Measurements from ENCODE around the gene UBTF.

UBTF gene

DNA sequence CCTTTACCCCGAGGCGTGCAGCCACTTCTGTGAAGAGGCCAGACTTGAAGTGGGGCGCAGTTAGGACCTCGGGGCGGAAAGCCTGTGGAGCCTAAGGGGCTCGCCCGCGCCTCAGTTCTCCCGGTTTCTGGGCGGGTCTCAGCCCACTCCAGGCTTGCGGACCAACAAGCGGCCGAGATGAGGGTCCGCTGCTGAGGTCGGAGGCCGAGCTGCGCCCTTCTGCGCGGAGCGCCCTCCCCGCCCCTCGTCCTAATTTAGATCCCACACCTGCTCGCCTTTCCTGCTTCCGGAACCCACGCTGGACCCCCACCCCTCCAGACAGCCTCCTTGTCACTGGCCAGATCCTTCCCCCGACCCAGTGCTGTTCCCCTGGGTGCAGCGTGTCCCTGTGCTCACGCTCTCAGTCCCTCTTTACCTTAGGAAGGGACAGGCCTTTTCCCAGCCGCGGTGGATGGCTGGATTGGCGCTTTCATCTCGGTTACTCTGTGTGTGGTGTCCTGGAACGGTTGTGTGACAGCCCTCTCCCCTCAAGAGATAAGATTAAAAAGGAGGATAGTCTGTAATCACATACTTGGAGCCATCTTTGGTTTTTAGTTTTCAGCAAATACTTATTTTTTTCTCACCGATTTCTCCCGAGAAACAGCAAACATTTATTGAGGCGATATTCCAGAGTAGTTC lies 18.9 kb downstream of the UBTF start (continued):
- TF ChIP-seq, protein P1, sequence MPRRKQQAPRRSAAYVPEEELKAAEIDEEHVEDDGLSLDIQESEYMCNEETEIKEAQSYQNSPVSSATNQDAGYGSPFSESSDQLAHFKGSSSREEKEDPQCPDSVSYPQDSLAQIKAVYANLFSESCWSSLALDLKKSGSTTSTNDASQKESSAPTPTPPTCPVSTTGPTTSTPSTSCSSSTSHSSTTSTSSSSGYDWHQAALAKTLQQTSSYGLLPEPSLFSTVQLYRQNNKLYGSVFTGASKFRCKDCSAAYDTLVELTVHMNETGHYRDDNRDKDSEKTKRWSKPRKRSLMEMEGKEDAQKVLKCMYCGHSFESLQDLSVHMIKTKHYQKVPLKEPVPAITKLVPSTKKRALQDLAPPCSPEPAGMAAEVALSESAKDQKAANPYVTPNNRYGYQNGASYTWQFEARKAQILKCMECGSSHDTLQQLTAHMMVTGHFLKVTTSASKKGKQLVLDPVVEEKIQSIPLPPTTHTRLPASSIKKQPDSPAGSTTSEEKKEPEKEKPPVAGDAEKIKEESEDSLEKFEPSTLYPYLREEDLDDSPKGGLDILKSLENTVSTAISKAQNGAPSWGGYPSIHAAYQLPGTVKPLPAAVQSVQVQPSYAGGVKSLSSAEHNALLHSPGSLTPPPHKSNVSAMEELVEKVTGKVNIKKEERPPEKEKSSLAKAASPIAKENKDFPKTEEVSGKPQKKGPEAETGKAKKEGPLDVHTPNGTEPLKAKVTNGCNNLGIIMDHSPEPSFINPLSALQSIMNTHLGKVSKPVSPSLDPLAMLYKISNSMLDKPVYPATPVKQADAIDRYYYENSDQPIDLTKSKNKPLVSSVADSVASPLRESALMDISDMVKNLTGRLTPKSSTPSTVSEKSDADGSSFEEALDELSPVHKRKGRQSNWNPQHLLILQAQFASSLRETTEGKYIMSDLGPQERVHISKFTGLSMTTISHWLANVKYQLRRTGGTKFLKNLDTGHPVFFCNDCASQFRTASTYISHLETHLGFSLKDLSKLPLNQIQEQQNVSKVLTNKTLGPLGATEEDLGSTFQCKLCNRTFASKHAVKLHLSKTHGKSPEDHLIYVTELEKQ (tag by site-specific recombination; IDR thresholded peaks at IDR 0.05; ENCODE audit: borderline replicate concordance) = no peak
- TF ChIP-seq KLF10 (tag by site-specific recombination; IDR thresholded peaks at IDR 0.05) (no peak), HOXC10 (CRISPR knock-in tag; IDR thresholded peaks at IDR 0.05) (no peak), GLI4 (tag by site-specific recombination; IDR thresholded peaks at IDR 0.05) (0 out of 2 replicates have a peak, but pooled peaks have one; percentile 18), ZFP69B (tag by site-specific recombination; IDR thresholded peaks at IDR 0.05) (peak; percentile 53; the same call in 1 of the 2 replicates), ZNF670 (tag by site-specific recombination; IDR thresholded peaks at IDR 0.05; ENCODE audit: low read depth) (no peak), ZNF121 (tag by site-specific recombination; IDR thresholded peaks at IDR 0.05) (no peak), BCL11B (tag by site-specific recombination; IDR thresholded peaks at IDR 0.05; ENCODE audit: low read depth) (0 out of 2 replicates have a peak, but pooled peaks have one; percentile 35), ZNF426 (tag by site-specific recombination; IDR thresholded peaks at IDR 0.05) (no peak), KLF7 (tag by site-specific recombination; IDR thresholded peaks at IDR 0.05; ENCODE audit: borderline replicate concordance) (peak; percentile 44), ZBTB8A (tag by site-specific recombination; IDR thresholded peaks at IDR 0.05) (peak; percentile 91), SP7 (tag by site-specific recombination; IDR thresholded peaks at IDR 0.05) (peak; percentile 46; the same call in 1 of the 2 replicates), ZNF791 (tag by site-specific recombination; IDR thresholded peaks at IDR 0.05) (no peak), ZNF629 (tag by site-specific recombination; IDR thresholded peaks at IDR 0.05) (0 out of 2 replicates have a peak, but pooled peaks have one; percentile 14), ZNF549 (tag by site-specific recombination; IDR thresholded peaks at IDR 0.05) (no peak), TCF7L2 (IDR thresholded peaks at IDR 0.05; ENCODE audit: borderline replicate concordance, low read depth, low read length) (no peak), ZNF211 (tag by site-specific recombination; IDR thresholded peaks at IDR 0.05; ENCODE audit: low read depth) (no peak), ZBTB17 (tag by site-specific recombination; IDR thresholded peaks at IDR 0.05) (peak; percentile 56), SP3 (tag by site-specific recombination; IDR thresholded peaks at IDR 0.05) (no peak), ZNF621 (tag by site-specific recombination; IDR thresholded peaks at IDR 0.05) (no peak), KLF8 (tag by site-specific recombination; IDR thresholded peaks at IDR 0.05) (no peak), ZNF658 (tag by site-specific recombination; IDR thresholded peaks at IDR 0.05) (no peak)
- TF ChIP-seq, protein P2, sequence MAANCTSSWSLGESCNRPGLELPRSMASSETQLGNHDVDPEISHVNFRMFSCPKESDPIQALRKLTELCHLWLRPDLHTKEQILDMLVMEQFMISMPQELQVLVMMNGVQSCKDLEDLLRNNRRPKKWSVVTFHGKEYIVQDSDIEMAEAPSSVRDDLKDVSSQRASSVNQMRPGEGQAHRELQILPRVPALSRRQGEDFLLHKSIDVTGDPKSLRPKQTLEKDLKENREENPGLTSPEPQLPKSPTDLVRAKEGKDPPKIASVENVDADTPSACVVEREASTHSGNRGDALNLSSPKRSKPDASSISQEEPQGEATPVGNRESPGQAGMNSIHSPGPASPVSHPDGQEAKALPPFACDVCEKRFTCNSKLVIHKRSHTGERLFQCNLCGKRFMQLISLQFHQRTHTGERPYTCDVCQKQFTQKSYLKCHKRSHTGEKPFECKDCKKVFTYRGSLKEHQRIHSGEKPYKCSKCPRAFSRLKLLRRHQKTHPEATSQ (tag by site-specific recombination; IDR thresholded peaks at IDR 0.05) = 0 out of 2 replicates have a peak, but pooled peaks have one; percentile 27
- TF ChIP-seq, protein P3, sequence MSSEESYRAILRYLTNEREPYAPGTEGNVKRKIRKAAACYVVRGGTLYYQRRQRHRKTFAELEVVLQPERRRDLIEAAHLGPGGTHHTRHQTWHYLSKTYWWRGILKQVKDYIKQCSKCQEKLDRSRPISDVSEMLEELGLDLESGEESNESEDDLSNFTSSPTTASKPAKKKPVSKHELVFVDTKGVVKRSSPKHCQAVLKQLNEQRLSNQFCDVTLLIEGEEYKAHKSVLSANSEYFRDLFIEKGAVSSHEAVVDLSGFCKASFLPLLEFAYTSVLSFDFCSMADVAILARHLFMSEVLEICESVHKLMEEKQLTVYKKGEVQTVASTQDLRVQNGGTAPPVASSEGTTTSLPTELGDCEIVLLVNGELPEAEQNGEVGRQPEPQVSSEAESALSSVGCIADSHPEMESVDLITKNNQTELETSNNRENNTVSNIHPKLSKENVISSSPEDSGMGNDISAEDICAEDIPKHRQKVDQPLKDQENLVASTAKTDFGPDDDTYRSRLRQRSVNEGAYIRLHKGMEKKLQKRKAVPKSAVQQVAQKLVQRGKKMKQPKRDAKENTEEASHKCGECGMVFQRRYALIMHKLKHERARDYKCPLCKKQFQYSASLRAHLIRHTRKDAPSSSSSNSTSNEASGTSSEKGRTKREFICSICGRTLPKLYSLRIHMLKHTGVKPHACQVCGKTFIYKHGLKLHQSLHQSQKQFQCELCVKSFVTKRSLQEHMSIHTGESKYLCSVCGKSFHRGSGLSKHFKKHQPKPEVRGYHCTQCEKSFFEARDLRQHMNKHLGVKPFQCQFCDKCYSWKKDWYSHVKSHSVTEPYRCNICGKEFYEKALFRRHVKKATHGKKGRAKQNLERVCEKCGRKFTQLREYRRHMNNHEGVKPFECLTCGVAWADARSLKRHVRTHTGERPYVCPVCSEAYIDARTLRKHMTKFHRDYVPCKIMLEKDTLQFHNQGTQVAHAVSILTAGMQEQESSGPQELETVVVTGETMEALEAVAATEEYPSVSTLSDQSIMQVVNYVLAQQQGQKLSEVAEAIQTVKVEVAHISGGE (tag by site-specific recombination; conservative IDR thresholded peaks at IDR 0.05; ENCODE audit: low read depth) = no peak; the same call in none of the 2 replicates
- TF ChIP-seq, protein P4, sequence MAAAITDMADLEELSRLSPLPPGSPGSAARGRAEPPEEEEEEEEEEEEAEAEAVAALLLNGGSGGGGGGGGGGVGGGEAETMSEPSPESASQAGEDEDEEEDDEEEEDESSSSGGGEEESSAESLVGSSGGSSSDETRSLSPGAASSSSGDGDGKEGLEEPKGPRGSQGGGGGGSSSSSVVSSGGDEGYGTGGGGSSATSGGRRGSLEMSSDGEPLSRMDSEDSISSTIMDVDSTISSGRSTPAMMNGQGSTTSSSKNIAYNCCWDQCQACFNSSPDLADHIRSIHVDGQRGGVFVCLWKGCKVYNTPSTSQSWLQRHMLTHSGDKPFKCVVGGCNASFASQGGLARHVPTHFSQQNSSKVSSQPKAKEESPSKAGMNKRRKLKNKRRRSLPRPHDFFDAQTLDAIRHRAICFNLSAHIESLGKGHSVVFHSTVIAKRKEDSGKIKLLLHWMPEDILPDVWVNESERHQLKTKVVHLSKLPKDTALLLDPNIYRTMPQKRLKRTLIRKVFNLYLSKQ (tag by site-specific recombination; IDR thresholded peaks at IDR 0.05; ENCODE audit: borderline replicate concordance) = no peak
- TF ChIP-seq, protein P5, sequence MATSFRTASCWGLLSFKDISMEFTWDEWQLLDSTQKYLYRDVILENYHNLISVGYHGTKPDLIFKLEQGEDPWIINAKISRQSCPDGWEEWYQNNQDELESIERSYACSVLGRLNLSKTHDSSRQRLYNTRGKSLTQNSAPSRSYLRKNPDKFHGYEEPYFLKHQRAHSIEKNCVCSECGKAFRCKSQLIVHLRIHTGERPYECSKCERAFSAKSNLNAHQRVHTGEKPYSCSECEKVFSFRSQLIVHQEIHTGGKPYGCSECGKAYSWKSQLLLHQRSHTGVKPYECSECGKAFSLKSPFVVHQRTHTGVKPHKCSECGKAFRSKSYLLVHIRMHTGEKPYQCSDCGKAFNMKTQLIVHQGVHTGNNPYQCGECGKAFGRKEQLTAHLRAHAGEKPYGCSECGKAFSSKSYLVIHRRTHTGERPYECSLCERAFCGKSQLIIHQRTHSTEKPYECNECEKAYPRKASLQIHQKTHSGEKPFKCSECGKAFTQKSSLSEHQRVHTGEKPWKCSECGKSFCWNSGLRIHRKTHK (tag by site-specific recombination; IDR thresholded peaks at IDR 0.05) = no peak
- TF ChIP-seq, protein P6, sequence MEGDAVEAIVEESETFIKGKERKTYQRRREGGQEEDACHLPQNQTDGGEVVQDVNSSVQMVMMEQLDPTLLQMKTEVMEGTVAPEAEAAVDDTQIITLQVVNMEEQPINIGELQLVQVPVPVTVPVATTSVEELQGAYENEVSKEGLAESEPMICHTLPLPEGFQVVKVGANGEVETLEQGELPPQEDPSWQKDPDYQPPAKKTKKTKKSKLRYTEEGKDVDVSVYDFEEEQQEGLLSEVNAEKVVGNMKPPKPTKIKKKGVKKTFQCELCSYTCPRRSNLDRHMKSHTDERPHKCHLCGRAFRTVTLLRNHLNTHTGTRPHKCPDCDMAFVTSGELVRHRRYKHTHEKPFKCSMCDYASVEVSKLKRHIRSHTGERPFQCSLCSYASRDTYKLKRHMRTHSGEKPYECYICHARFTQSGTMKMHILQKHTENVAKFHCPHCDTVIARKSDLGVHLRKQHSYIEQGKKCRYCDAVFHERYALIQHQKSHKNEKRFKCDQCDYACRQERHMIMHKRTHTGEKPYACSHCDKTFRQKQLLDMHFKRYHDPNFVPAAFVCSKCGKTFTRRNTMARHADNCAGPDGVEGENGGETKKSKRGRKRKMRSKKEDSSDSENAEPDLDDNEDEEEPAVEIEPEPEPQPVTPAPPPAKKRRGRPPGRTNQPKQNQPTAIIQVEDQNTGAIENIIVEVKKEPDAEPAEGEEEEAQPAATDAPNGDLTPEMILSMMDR (tag by site-specific recombination; IDR thresholded peaks at IDR 0.05) = peak; percentile 22; the same call in 1 of the 2 replicates

Measured in HEK293 (cell line).